Suppressor macrophage treated with lipopolysaccharide for 4 hours (primary cell): ENCODE data around the gene SMU1.
"Not testable (repeated sequence)": the region's sequence is repeated elsewhere in the genome, so short reads cannot be mapped to it uniquely, and the experiment has no call there.

Source experiments
- DNase-seq: peaks from one replicate; pipeline ENCODE4 v3.0.0-alpha.2; 2020

Gene SMU1

DNA sequence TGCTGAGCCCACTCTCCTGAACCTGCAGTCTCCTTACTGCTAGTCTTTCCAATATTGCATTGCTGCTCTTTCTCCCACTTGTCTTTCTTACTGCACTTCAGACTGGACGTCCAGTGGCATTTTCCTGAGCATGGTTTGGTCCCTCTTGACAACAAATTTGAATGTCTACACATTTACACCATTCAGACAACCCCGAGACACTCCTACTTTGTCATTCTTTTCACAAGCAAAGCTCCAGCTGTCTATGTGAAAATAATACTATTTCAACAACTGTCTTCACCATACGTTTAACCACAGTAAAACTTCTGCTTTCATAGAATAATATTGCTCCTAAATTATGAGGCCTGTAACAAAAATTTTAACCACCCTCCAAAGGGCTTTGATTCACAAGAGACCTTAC is 64.6 kb downstream of the SMU1 start:
- no peak for DNase-seq

DNA sequence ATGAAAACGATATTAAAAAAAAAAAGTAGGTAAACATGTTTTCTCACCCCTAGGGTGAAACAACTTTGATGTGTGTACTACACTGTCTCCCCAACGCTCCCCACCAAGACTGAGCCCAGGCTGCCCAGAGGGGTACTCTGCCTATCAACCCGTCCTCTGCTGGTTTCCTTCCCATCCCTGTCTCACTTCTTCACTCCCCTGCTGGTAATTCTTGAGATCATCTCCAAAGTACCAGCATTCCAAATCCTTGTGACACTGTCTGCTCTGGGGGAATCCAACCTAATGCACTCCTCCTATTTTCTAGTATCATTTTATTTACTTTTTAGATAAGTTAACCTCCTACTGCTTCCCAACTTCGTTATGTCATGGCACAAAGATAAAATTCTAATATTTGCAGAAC is 68.7 kb downstream of the SMU1 start:
- DNase-seq: no peak

DNA sequence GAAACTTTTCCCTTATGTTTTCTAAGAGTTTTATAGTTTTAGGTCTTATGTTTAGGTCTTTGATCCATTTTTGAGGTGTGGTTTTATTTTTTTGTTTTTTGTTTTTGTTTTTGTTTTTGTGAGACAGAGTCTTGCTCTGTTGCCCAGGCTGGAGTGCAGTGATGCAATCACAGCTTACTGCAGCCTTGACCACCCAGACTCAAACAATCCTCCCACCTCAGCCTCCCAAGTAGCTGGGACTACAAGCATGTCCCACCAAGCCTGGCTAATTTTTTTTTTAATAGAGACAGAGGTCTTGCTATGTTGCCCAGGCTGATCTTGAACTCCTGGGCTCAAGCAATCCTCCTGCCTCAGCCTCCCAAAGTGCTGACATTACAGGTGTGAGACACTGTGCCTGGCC is 71.1 kb downstream of the SMU1 start:
- DNase-seq: not testable (repeated sequence)

GRCh38 chr9:33000682-33001055 is 75.8 kb downstream of the SMU1 start:
- DNase-seq: peak; percentile 18

DNA sequence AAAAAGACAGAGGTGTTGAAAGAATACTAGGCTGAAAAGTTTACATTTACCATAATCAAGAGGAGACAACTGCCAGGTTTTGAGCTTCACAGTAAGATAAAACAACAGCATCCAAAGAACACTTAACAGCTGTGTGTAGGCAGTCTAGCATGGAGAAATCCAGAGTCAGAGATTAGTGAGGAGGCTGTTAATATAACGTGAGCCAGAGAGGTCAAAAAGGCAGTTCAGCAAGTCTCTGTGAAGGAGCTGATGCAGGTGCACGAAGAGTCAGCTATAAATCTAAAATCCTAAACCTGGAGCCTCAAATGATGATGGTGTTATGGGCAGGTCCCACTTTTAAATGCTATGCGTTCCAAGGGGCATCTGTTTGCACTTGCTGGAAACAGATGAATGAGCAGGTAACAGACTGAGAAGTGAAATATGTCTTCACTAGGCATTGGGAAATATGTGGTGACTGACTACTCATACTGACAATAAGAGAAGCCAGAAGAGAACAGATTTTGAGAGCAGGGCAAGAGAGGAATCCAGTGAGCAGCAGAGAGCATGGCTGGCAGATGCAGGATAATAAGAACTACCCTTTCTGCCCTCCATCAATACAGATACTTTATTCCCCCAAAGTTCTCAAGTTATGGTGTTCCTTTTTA is 83.8 kb downstream of the SMU1 start:
- peak; percentile 16 for DNase-seq

- no peak for DNase-seq
Measured at GRCh38 chr9:32991897-32992594, 84.4 kb downstream of the SMU1 start.
